UCSD-AML1 (cell line): ENCODE data around the gene GDPD2.
"Not testable (repeated sequence)": the region's sequence is repeated elsewhere in the genome, so short reads cannot be mapped to it uniquely, and the experiment has no call there.

ENCODE experiments used
- DNase-seq: peaks from one replicate; lab custom pipeline; 2025; ENCODE audit not compliant: unreplicated experiment; lab: John Stamatoyannopoulos, UW

Gene GDPD2

GRCh38 chrX:70422851-70423341, at the start of gene GDPD2:
GDPD2 (plus strand) TSS chrX:70423314; CDS start chrX:70424985, 1,671 bp downstream.
- DNase-seq = no peak

GRCh38 chrX:70386235-70386634, 36.9 kb upstream of the GDPD2 start:
- no peak for DNase-seq

GRCh38 chrX:70398899-70399298, 24.2 kb upstream of the GDPD2 start:
- DNase-seq = no peak

GRCh38 chrX:70400181-70400580, 22.9 kb upstream of the GDPD2 start:
- DNase-seq = not testable (repeated sequence)

- no peak for DNase-seq
These were observed 20.4 kb upstream of the GDPD2 start for GRCh38 chrX:70402721-70403120.

GRCh38 chrX:70405003-70405402, 18.1 kb upstream of the GDPD2 start:
- DNase-seq = no peak

GRCh38 chrX:70410921-70411320, 12.2 kb upstream of the GDPD2 start:
- no peak for DNase-seq

- DNase-seq = no peak
These were observed 11.6 kb upstream of the GDPD2 start for GRCh38 chrX:70411475-70411874.

- no peak for DNase-seq
These were observed 1.5 kb upstream of the GDPD2 start for GRCh38 chrX:70421618-70422017.

- no peak for DNase-seq
These were observed 992 bp downstream of the GDPD2 start for GRCh38 chrX:70423936-70424675.

GRCh38 chrX:70424801-70425200, 1.7 kb downstream of the GDPD2 start:
- DNase-seq = no peak

- no peak for DNase-seq
These were observed 3.5 kb downstream of the GDPD2 start for GRCh38 chrX:70426286-70427278.

GRCh38 chrX:70427365-70427764, 4.3 kb downstream of the GDPD2 start:
- no peak for DNase-seq

GRCh38 chrX:70429759-70430158, 6.6 kb downstream of the GDPD2 start:
- no peak for DNase-seq

GRCh38 chrX:70432936-70433847, 10.1 kb downstream of the GDPD2 start:
- no peak for DNase-seq

- peak; percentile 64 for DNase-seq
These were observed 10.8 kb downstream of the GDPD2 start for GRCh38 chrX:70433848-70434351.

- peak; percentile 82 for DNase-seq
These were observed 11.3 kb downstream of the GDPD2 start for GRCh38 chrX:70434352-70434866.

- DNase-seq = peak; percentile 38
These were observed 11.9 kb downstream of the GDPD2 start for GRCh38 chrX:70434914-70435586.

GRCh38 chrX:70436343-70436742, 13.2 kb downstream of the GDPD2 start:
- no peak for DNase-seq

GRCh38 chrX:70437011-70437410, 13.9 kb downstream of the GDPD2 start:
- no peak for DNase-seq
